SK-N-SH treated with all-trans-retinoic acid at 6 μM for 48 hours (cell line): ENCODE data around the gene ASCC1.

Experiments used
- ATAC-seq: fragments of 200-7000 bp; cut with Tn5 transposase; 3 replicates; pipeline ENCODE4 v1.9.1; 2020; ENCODE audit warnings: mild to moderate bottlenecking, moderate library complexity
- ESRRG ChIP-seq: fragments of 250-450 bp; sonication (Bioruptor Pico); IDR thresholded peaks from 2 replicates; pipeline ENCODE4 v1.6.1; 2021; ENCODE audit warnings: mild to moderate bottlenecking
- ISL1 ChIP-seq: fragments of 250-450 bp; sonication (Bioruptor Pico); IDR thresholded peaks from 2 replicates; pipeline ENCODE4 v2.1.2; 2022; ENCODE audit warnings: mild to moderate bottlenecking, moderate library complexity
- OSR1 ChIP-seq: fragments of 250-450 bp; sonication (Bioruptor Pico); IDR thresholded peaks from 2 replicates; pipeline ENCODE4 v1.8.0; 2022; ENCODE audit warnings: moderate library complexity, mild to moderate bottlenecking, inconsistent platforms
- PPARA ChIP-seq: fragments of 250-450 bp; sonication (Bioruptor Pico); IDR thresholded peaks from 2 replicates; pipeline ENCODE4 v1.5.0; 2020; ENCODE audit warnings: mild to moderate bottlenecking, borderline replicate concordance
- RARB ChIP-seq: fragments of 250-450 bp; sonication (Bioruptor Pico); IDR thresholded peaks from 2 replicates; pipeline ENCODE4 v1.8.0; 2021; ENCODE audit warnings: mild to moderate bottlenecking, moderate library complexity
- ZFP3 ChIP-seq: fragments of 250-450 bp; sonication (Bioruptor Pico); IDR thresholded peaks from 2 replicates; pipeline ENCODE4 v1.5.0; 2020; ENCODE audit warnings: mild to moderate bottlenecking, moderate library complexity
- ZFP30 ChIP-seq: fragments of 450-650 bp; formaldehyde crosslinking; IDR thresholded peaks from 2 replicates; pipeline ENCODE4 v1.5.0; 2022; ENCODE audit warnings: mild to moderate bottlenecking, moderate library complexity
- ZNF565 ChIP-seq: fragments of 450-650 bp; formaldehyde crosslinking; conservative IDR thresholded peaks from 2 replicates; pipeline ENCODE4 v1.5.0; 2020; ENCODE audit warnings: low read depth, mild to moderate bottlenecking, moderate library complexity
- ZNF70 ChIP-seq: fragments of 450-650 bp; formaldehyde crosslinking; IDR thresholded peaks from 2 replicates; pipeline ENCODE4 v1.5.0; 2020; ENCODE audit warnings: mild to moderate bottlenecking, moderate library complexity
- ZNF8 ChIP-seq: fragments of 450-650 bp; formaldehyde crosslinking; IDR thresholded peaks from 2 replicates; pipeline ENCODE4 v1.5.0; 2020; ENCODE audit warnings: mild to moderate bottlenecking, moderate library complexity
- TF ChIP-seq, protein P1 (sequence below): fragments of 250-450 bp; sonication (Bioruptor Pico); IDR thresholded peaks from 2 replicates; pipeline ENCODE4 v1.8.0; 2020; ENCODE audit warnings: mild to moderate bottlenecking, moderate library complexity, borderline replicate concordance
- TF ChIP-seq, protein P2 (sequence below): fragments of 250-450 bp; sonication (Bioruptor Pico); IDR thresholded peaks from 2 replicates; pipeline ENCODE4 v1.5.0; 2020; ENCODE audit warnings: mild to moderate bottlenecking, moderate library complexity
- TF ChIP-seq, protein P3 (sequence below): fragments of 250-450 bp; sonication (Bioruptor Pico); IDR thresholded peaks from 2 replicates; pipeline ENCODE4 v1.5.1; 2020; ENCODE audit warnings: low read depth, mild to moderate bottlenecking, moderate library complexity
- TF ChIP-seq, protein P4 (sequence below): fragments of 250-450 bp; sonication (Bioruptor Pico); IDR thresholded peaks from 2 replicates; pipeline ENCODE4 v1.5.1; 2021; ENCODE audit warnings: mild to moderate bottlenecking, moderate library complexity

Gene ASCC1

DNA sequence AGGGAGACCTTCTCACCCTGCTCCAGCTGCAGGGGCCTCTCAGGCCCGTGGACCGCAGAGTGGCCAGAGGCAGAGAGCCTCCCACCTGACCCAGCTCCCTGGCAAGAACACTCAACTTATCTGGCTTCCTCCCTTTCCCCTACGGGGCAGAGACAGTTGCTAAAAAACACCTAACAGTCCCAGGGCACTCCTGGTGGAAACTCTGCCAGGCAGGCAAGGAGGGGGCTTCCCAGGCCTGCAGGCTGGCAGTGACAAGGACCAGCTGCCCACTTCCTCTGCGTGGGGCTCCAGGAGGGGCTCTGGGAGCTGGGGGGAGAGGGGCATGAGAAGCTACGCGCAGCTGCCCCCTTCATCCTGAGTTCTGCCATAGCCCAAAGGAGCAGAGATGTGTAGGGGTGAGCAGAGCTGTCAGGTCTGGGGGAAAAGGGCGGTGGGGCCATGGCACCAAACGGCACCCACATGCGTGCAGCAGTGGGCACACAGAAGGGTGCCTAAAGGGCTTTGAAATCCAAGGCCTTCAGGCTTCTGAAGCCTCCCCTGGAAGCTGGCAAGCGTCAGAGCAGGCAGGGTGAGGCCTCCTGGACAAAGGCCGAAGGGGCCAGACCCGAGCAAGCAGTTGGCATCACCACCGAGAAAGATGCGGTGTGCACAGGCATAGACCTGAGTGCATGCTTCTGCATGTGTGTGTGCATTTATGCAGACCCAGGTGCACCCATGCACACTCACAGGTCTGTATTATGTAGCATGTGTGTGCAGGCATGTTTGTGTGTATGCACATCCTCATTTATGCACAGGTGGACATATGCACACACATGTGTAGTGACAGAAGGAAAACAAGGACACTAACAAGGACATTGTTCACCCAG, 142.1 kb downstream of the ASCC1 start (continued):
- TF ChIP-seq, protein P1, sequence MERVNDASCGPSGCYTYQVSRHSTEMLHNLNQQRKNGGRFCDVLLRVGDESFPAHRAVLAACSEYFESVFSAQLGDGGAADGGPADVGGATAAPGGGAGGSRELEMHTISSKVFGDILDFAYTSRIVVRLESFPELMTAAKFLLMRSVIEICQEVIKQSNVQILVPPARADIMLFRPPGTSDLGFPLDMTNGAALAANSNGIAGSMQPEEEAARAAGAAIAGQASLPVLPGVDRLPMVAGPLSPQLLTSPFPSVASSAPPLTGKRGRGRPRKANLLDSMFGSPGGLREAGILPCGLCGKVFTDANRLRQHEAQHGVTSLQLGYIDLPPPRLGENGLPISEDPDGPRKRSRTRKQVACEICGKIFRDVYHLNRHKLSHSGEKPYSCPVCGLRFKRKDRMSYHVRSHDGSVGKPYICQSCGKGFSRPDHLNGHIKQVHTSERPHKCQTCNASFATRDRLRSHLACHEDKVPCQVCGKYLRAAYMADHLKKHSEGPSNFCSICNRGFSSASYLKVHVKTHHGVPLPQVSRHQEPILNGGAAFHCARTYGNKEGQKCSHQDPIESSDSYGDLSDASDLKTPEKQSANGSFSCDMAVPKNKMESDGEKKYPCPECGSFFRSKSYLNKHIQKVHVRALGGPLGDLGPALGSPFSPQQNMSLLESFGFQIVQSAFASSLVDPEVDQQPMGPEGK (CRISPR knock-in tag): no peak
- TF ChIP-seq ISL1 (CRISPR knock-in tag) (no peak), ZFP3 (CRISPR knock-in tag) (no peak)

DNA sequence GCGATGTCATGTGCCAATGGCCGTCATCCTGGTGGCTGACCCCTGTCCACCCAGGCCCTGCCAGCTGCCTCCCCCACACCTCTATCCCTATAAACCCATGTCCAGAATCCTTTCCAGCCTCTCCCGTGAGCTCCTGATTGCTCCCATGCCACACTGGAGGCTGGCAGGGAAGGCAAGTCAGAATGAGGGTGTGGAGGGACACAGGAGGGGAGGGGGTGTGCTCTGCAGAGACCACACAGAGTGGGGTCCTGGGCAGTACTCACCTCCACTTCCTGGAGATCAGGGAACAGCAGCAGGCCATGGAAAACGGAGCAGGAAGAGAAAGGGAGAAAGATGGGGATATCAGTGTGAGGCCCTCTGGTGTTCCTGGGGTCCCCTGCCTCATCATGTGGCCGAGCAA, 143.4 kb downstream of the ASCC1 start:
- TF ChIP-seq, protein P1 (CRISPR knock-in tag): no peak

DNA sequence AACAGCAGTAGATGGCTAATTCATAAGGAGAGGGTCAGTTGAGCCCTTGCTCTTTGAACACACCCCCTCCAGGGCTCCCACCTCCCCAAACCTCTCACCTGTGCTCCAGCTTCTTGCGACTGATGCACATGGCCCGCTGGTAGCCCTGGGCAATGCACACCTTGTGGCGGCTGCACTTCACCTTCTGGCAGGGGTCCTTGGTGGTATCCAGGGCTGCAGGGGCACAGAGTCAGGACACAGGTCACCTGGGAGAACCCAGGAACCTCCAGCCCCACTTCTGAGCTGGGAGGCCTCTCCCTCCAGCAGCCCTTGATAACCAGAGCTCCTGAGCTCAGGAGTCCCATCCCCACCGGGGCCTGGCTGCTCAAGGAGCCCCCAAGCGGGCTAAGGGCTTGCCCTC, 144.0 kb downstream of the ASCC1 start:
- TF ChIP-seq ZNF70 (no peak), RARB (CRISPR knock-in tag) (no peak), OSR1 (CRISPR knock-in tag) (no peak), PPARA (CRISPR knock-in tag) (no peak), ZNF565 (CRISPR knock-in tag) (no peak), ISL1 (CRISPR knock-in tag) (no peak), ZFP30 (CRISPR knock-in tag) (no peak), ZNF8 (CRISPR knock-in tag) (no peak), ESRRG (CRISPR knock-in tag) (no peak)
- TF ChIP-seq, protein P2, sequence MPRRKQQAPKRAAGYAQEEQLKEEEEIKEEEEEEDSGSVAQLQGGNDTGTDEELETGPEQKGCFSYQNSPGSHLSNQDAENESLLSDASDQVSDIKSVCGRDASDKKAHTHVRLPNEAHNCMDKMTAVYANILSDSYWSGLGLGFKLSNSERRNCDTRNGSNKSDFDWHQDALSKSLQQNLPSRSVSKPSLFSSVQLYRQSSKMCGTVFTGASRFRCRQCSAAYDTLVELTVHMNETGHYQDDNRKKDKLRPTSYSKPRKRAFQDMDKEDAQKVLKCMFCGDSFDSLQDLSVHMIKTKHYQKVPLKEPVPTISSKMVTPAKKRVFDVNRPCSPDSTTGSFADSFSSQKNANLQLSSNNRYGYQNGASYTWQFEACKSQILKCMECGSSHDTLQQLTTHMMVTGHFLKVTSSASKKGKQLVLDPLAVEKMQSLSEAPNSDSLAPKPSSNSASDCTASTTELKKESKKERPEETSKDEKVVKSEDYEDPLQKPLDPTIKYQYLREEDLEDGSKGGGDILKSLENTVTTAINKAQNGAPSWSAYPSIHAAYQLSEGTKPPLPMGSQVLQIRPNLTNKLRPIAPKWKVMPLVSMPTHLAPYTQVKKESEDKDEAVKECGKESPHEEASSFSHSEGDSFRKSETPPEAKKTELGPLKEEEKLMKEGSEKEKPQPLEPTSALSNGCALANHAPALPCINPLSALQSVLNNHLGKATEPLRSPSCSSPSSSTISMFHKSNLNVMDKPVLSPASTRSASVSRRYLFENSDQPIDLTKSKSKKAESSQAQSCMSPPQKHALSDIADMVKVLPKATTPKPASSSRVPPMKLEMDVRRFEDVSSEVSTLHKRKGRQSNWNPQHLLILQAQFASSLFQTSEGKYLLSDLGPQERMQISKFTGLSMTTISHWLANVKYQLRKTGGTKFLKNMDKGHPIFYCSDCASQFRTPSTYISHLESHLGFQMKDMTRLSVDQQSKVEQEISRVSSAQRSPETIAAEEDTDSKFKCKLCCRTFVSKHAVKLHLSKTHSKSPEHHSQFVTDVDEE (CRISPR knock-in tag): no peak
- TF ChIP-seq, protein P3, sequence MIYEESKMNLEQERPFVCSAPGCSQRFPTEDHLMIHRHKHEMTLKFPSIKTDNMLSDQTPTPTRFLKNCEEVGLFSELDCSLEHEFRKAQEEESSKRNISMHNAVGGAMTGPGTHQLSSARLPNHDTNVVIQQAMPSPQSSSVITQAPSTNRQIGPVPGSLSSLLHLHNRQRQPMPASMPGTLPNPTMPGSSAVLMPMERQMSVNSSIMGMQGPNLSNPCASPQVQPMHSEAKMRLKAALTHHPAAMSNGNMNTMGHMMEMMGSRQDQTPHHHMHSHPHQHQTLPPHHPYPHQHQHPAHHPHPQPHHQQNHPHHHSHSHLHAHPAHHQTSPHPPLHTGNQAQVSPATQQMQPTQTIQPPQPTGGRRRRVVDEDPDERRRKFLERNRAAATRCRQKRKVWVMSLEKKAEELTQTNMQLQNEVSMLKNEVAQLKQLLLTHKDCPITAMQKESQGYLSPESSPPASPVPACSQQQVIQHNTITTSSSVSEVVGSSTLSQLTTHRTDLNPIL (CRISPR knock-in tag): no peak
- TF ChIP-seq, protein P1 (CRISPR knock-in tag): no peak
- TF ChIP-seq, protein P4, sequence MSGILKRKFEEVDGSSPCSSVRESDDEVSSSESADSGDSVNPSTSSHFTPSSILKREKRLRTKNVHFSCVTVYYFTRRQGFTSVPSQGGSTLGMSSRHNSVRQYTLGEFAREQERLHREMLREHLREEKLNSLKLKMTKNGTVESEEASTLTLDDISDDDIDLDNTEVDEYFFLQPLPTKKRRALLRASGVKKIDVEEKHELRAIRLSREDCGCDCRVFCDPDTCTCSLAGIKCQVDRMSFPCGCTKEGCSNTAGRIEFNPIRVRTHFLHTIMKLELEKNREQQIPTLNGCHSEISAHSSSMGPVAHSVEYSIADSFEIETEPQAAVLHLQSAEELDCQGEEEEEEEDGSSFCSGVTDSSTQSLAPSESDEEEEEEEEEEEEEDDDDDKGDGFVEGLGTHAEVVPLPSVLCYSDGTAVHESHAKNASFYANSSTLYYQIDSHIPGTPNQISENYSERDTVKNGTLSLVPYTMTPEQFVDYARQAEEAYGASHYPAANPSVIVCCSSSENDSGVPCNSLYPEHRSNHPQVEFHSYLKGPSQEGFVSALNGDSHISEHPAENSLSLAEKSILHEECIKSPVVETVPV (CRISPR knock-in tag): no peak
- no peak for ATAC-seq

More for the DNA sequence above, 143.4 kb downstream of the ASCC1 start:
- ATAC-seq: no peak
